ENCODE measurements around the gene MFGE8.

Gene MFGE8

GRCh38 chr15:88877906-88878305 is 35.3 kb downstream of the MFGE8 start:
- DNase-seq (no peak), ATAC-seq (no peak)
- peaks cover 18% of the 10 kb centered on the region for H3K36me3 Mint-ChIP-seq (ENCODE audit: low read depth)
- no peaks in the 10 kb centered on the region for H3K27me3 Mint-ChIP-seq
- no peak overlapping the region for H3K27ac Mint-ChIP-seq
- no peaks in the 10 kb centered on the region for H3K4me1 Mint-ChIP-seq
- H3K9me3 Mint-ChIP-seq: no peaks in the 10 kb centered on the region
- no peak overlapping the region for H3K4me3 Mint-ChIP-seq

DNA sequence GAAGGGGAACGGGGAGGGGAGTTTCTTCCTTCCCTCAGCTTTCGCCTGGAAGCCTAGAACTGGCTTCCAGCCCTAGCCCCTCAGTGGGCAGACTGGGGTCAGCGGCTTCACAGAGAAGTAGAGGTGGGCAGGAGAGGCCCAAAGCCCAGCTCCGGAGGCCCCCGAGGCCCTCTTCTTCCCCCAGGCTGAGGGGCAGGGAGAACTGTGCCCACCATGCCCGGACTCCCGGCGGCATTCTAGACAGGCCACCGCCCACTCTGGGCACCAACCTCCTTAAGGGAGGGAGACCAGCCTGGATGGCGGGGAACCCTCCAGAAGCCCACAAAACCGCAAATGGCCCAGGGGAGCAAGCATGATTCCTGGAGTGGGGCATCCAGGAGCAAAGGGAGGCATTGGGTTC is 35.8 kb downstream of the MFGE8 start:
- H3K36me3 Mint-ChIP-seq (ENCODE audit: low read depth): peaks cover 18% of the 10 kb centered on the region
- DNase-seq: no peak
- no peaks in the 10 kb centered on the region for H3K9me3 Mint-ChIP-seq
- no peaks in the 10 kb centered on the region for H3K27me3 Mint-ChIP-seq
- H3K4me1 Mint-ChIP-seq: no peaks in the 10 kb centered on the region
- H3K4me3 Mint-ChIP-seq: no peak overlapping the region
- no peak for ATAC-seq
- H3K27ac Mint-ChIP-seq: no peak overlapping the region

- DNase-seq: no peak
- H3K9me3 Mint-ChIP-seq: no peaks in the 10 kb centered on the region
- peaks cover 14% of the 10 kb centered on the region for H3K36me3 Mint-ChIP-seq (ENCODE audit: low read depth)
- H3K27me3 Mint-ChIP-seq: no peaks in the 10 kb centered on the region
- no peaks in the 10 kb centered on the region for H3K4me1 Mint-ChIP-seq
- ATAC-seq: no peak
- no peak overlapping the region for H3K27ac Mint-ChIP-seq
- no peak overlapping the region for H3K4me3 Mint-ChIP-seq
These were observed 36.6 kb downstream of the MFGE8 start for GRCh38 chr15:88876573-88876972.

- Mint-ChIP-seq H3K4me3 (no peak overlapping the region), H3K27me3 (no peaks in the 10 kb centered on the region), H3K4me1 (no peaks in the 10 kb centered on the region), H3K27ac (no peak overlapping the region), H3K36me3 (ENCODE audit: low read depth) (peaks cover 14% of the 10 kb centered on the region), H3K9me3 (no peaks in the 10 kb centered on the region)
- ATAC-seq: no peak
- DNase-seq: no peak
These were observed 38.5 kb downstream of the MFGE8 start for GRCh38 chr15:88874684-88875083.

DNA sequence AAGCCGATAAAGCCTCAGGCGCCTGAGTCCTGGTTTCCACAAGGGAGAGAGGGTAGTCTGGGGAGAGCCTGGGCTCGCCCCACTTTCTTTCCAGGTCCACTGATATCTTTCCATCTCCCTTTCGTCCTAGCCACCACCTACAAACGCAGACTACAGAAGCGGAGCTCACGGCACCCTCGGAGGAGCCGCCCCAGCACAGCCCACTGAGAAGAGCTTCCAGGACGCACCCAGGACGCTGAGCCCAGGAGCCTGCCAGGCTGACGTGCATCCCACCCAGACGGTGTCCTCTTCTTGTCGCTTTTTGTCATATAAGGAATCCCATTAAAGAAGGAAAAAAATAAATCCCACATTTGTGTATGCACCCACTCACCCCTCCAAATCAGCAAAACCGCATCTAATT is 38.9 kb downstream of the MFGE8 start:
- DNase-seq: no peak
- H3K36me3 Mint-ChIP-seq (ENCODE audit: low read depth): peaks cover 14% of the 10 kb centered on the region
- no peak for ATAC-seq
- H3K9me3 Mint-ChIP-seq: no peaks in the 10 kb centered on the region
- no peak overlapping the region for H3K4me3 Mint-ChIP-seq
- H3K27me3 Mint-ChIP-seq: no peaks in the 10 kb centered on the region
- no peak overlapping the region for H3K27ac Mint-ChIP-seq
- no peaks in the 10 kb centered on the region for H3K4me1 Mint-ChIP-seq

DNA sequence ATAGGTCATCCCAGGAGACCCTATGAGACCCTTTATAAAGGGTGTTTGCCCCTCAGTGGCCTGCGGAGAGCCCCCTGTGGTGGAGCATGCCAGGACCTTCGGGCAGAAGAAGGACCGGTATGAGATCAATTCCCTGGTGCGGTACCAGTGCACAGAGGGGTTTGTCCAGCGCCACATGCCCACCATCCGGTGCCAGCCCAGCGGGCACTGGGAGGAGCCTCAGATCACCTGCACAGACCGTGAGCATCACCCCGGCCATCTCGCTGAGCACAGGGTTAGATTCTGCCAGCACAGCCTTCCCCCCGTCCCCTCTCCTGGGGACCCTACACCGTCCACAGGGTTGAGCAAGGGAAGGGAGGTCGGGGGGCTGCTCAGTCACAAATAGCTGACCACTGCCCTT is 39.4 kb downstream of the MFGE8 start:
- H3K36me3 Mint-ChIP-seq (ENCODE audit: low read depth): peaks cover 14% of the 10 kb centered on the region
- H3K27ac Mint-ChIP-seq: no peak overlapping the region
- H3K4me1 Mint-ChIP-seq: no peaks in the 10 kb centered on the region
- DNase-seq: no peak
- H3K4me3 Mint-ChIP-seq: no peak overlapping the region
- no peaks in the 10 kb centered on the region for H3K9me3 Mint-ChIP-seq
- no peaks in the 10 kb centered on the region for H3K27me3 Mint-ChIP-seq
- ATAC-seq: no peak

- Mint-ChIP-seq H3K9me3 (no peaks in the 10 kb centered on the region), H3K27me3 (no peaks in the 10 kb centered on the region), H3K4me1 (no peaks in the 10 kb centered on the region), H3K4me3 (no peak overlapping the region), H3K36me3 (ENCODE audit: low read depth) (peaks cover 14% of the 10 kb centered on the region), H3K27ac (no peak overlapping the region)
- no peak for ATAC-seq
- no peak for DNase-seq
These were observed 40.5 kb downstream of the MFGE8 start for GRCh38 chr15:88872706-88873105.

DNA sequence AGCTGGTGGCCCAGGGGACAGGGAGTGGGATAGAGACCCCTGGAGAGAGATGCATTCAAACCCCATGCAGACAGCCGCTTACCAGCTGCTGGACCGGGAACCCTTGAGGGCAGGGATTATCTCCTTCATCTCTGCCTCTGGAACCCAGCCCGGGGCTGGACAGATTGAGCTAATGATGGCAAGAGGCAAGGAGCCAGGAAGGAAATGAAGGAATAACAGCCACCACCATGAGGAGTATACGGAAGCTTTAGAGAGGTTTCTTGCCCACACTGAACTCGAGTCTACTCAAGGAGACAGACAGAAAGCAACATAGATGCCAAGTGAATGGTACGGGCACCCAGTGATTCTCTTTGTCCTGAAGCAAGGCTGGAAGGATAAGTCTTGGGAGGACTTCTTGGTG is 41.1 kb downstream of the MFGE8 start:
- no peak for ATAC-seq
- Mint-ChIP-seq H3K36me3 (ENCODE audit: low read depth) (peaks cover 13% of the 10 kb centered on the region), H3K4me1 (no peaks in the 10 kb centered on the region), H3K27me3 (no peaks in the 10 kb centered on the region), H3K9me3 (no peaks in the 10 kb centered on the region), H3K27ac (no peak overlapping the region), H3K4me3 (no peak overlapping the region)
- no peak for DNase-seq

DNA sequence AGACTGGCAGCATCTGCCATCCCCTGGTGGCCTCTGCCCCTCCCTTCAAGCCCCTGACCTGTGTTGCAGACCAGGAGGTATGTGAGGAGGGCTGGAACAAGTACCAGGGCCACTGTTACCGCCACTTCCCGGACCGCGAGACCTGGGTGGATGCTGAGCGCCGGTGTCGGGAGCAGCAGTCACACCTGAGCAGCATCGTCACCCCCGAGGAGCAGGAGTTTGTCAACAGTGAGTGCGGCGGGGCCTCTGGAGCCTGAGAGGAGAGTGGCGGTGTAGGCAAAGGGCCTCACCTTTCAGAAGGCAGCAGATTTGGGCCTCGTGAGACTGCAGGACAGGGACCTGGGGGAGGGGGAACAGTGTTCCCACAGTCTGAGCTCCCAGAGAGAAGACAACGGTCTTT is 41.9 kb downstream of the MFGE8 start:
- Mint-ChIP-seq H3K36me3 (ENCODE audit: low read depth) (peaks cover 7% of the 10 kb centered on the region), H3K9me3 (no peaks in the 10 kb centered on the region), H3K4me1 (no peaks in the 10 kb centered on the region), H3K27me3 (no peaks in the 10 kb centered on the region), H3K4me3 (no peak overlapping the region), H3K27ac (no peak overlapping the region)
- ATAC-seq: no peak
- no peak for DNase-seq

DNA sequence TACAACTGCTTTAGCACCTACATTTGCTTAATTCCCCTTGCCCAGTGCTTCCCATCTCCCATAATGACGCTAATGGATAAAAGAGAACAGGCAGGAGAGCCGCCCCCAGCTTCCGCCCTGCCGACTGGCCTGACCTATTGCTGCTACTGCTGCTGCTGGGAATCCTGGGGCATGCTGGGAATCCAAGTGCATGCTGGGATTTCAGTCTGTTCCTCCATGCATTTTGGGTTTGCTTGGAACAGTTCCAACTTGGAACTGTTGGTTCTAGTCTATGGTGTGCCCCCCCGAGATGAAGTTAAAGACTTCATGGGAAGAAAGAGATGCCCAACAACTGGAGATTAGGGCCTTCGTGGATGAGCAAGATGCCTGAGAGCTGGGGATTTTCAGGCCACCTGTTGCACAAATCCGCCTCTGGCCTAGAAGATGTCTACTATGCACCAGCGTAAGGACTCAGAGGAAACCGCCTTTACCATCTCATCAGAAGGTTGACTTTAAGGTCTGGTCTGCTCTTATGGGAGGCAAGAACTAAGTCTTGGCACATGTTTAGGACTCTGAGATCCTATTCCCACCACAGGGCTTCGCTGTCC is 46.8 kb downstream of the MFGE8 start:
- no peak overlapping the region for H3K27ac Mint-ChIP-seq
- H3K4me3 Mint-ChIP-seq: no peak overlapping the region
- H3K27me3 Mint-ChIP-seq: no peaks in the 10 kb centered on the region
- ATAC-seq: no peak
- DNase-seq: no peak
- no peaks in the 10 kb centered on the region for H3K9me3 Mint-ChIP-seq
- H3K36me3 Mint-ChIP-seq (ENCODE audit: low read depth): no peaks in the 10 kb centered on the region
- H3K4me1 Mint-ChIP-seq: no peaks in the 10 kb centered on the region

- no peak overlapping the region for H3K4me3 Mint-ChIP-seq
- no peaks in the 10 kb centered on the region for H3K9me3 Mint-ChIP-seq
- no peaks in the 10 kb centered on the region for H3K4me1 Mint-ChIP-seq
- no peaks in the 10 kb centered on the region for H3K27me3 Mint-ChIP-seq
- no peak overlapping the region for H3K27ac Mint-ChIP-seq
- DNase-seq (no peak), ATAC-seq (no peak)
- no peaks in the 10 kb centered on the region for H3K36me3 Mint-ChIP-seq (ENCODE audit: low read depth)
These were observed 47.6 kb downstream of the MFGE8 start for GRCh38 chr15:88865498-88866099.

DNA sequence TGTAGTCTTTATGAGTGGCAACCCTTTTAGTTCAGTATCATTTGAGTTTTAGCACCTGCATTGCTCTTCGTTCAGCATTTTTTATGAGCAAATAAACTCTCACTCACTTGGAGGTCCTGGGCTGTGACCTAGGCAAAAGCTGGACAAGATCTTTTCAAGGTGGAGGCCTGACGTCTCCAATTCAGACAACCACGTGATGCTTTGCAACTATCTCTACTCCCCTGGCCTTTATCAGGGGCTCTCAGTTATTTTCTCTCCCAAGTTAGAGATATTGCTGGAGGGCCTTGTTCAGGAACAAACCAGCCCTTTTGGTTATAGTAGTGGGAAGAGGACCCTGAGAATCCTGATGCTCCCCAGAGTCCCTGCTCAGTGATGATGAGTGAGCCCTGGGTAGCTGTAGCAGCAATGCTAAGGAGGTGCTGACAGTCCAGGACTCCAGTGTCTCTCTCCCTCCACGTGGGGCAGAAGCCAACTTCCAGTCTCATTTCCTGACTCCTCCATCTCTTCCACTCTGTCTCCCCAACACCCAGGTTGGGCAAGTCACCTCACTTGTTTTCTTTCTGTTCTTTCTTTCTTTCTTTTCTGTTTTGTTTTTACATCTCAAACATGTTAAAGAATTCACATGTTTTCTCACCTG is 48.2 kb downstream of the MFGE8 start:
- no peak overlapping the region for H3K4me3 Mint-ChIP-seq
- H3K4me1 Mint-ChIP-seq: no peaks in the 10 kb centered on the region
- DNase-seq (no peak), ATAC-seq (no peak)
- H3K36me3 Mint-ChIP-seq (ENCODE audit: low read depth): no peaks in the 10 kb centered on the region
- H3K27ac Mint-ChIP-seq: no peak overlapping the region
- no peaks in the 10 kb centered on the region for H3K27me3 Mint-ChIP-seq
- no peaks in the 10 kb centered on the region for H3K9me3 Mint-ChIP-seq

DNA sequence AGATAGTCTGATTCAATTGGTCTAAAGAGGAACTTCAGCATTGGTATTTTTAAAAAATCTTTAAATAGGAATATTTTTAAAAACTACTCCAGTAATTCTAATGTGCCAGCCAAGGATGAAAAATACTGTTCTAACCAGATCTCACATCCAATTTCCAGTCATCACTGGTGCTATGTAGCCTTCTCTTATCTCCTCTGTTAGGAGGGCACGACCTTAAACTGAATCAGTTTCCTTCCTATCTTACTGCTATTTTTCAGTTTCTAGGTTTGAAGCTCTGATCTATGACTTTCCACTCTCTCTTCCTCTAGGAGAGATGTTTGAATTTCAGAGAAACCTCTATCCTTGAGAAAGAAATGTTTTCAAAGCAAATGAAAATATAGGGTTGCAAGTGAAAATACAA is 49.8 kb downstream of the MFGE8 start:
- Mint-ChIP-seq H3K27me3 (no peaks in the 10 kb centered on the region), H3K9me3 (no peaks in the 10 kb centered on the region), H3K4me3 (no peak overlapping the region), H3K27ac (no peak overlapping the region), H3K36me3 (ENCODE audit: low read depth) (no peaks in the 10 kb centered on the region), H3K4me1 (no peaks in the 10 kb centered on the region)
- ATAC-seq (no peak), DNase-seq (no peak)

DNA sequence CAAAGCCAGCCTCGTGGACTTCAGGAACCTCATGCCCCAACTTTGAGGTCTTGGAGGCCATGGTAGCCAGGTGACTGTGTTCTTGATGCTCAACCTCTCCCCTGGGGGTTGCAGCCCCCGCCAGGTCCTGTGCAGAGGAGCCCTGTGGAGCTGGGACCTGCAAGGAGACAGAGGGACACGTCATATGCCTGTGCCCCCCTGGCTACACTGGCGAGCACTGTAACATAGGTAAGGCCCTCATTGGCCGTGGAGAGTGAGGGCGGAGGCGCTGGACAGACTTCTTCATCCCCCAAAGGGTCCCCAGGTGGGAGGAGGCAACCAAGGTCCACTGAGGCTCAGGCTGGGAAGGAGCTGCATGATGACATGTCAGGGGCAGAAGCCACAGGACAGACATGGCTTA is 53.0 kb downstream of the MFGE8 start:
- Mint-ChIP-seq H3K27me3 (no peaks in the 10 kb centered on the region), H3K9me3 (no peaks in the 10 kb centered on the region)

GRCh38 chr15:88859550-88859949 is 53.6 kb downstream of the MFGE8 start:
- ATAC-seq (no peak), DNase-seq (no peak)
- H3K4me1 Mint-ChIP-seq: no peaks in the 10 kb centered on the region
- no peak overlapping the region for H3K27ac Mint-ChIP-seq
- peaks cover 3% of the 10 kb centered on the region for H3K36me3 Mint-ChIP-seq (ENCODE audit: low read depth)
- no peak overlapping the region for H3K4me3 Mint-ChIP-seq
- H3K9me3 Mint-ChIP-seq: peaks cover 3% of the 10 kb centered on the region
- H3K27me3 Mint-ChIP-seq: no peaks in the 10 kb centered on the region

More for the DNA sequence above, 53.0 kb downstream of the MFGE8 start:
- no peak overlapping the region for H3K4me3 Mint-ChIP-seq
- no peak overlapping the region for H3K27ac Mint-ChIP-seq
- H3K4me1 Mint-ChIP-seq: no peaks in the 10 kb centered on the region
- no peaks in the 10 kb centered on the region for H3K36me3 Mint-ChIP-seq (ENCODE audit: low read depth)
- DNase-seq (no peak), ATAC-seq (no peak)

Data from activated naive CD8-positive, alpha-beta T cell treated with anti-CD3 and anti-CD28 coated beads, Interleukin-2, amount 50 U/mL, for 24 hours (primary cell).